ENCODE data around the gene APCDD1.

Gene APCDD1

GRCh38 chr18:10431680-10432079, 22.8 kb upstream of the APCDD1 start:
- DNase-seq (ENCODE audit: low read depth): no peak

- no peak for DNase-seq (ENCODE audit: low read depth)
Observed at GRCh38 chr18:10432781-10433180, 21.7 kb upstream of the APCDD1 start.

DNA sequence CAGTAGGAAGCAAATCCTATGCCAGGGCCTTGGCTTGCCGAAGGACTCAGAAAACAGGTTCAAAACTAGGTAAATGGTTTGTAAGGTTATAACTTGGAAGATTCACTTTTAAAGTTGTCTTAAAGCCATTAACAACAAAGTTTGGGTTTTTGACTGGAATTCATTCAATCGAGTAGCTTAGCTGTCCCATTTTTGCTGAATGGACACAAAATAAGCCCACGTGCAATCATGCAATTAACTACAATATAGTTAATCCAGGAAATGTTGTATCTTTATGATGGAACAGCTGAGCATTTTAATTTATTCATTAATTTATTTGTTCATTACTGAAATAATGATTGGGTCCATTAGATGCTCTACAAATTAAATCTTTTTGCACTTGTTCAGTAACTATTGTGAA, 18.3 kb upstream of the APCDD1 start:
- no peak for DNase-seq (ENCODE audit: low read depth)

- no peak for DNase-seq (ENCODE audit: low read depth)
Observed at GRCh38 chr18:10437837-10438236, 16.6 kb upstream of the APCDD1 start.

- no peak for DNase-seq (ENCODE audit: low read depth)
Observed at GRCh38 chr18:10439898-10440297, 14.5 kb upstream of the APCDD1 start.

GRCh38 chr18:10440884-10441283, 13.6 kb upstream of the APCDD1 start:
- DNase-seq (ENCODE audit: low read depth): no peak

DNA sequence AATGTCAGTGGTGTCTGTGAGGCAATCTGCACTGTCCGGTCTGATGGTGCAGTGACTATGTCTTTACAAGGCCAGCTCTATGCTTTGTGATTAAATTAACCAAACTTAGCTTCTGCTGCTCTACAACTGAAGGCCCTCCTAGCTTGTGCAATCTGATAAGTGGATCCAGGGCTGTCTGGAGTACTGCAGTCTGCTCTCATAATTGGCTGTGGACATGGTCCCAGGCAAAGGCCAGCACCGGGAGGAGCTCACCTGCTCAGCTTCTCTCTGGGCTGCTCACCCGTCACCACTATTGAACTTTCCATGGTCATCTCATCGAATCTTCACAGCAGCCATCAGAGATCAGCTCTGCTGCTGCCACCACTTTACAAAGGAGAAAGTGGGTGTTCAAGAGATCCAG, 13.0 kb upstream of the APCDD1 start:
- no peak for DNase-seq (ENCODE audit: low read depth)

DNA sequence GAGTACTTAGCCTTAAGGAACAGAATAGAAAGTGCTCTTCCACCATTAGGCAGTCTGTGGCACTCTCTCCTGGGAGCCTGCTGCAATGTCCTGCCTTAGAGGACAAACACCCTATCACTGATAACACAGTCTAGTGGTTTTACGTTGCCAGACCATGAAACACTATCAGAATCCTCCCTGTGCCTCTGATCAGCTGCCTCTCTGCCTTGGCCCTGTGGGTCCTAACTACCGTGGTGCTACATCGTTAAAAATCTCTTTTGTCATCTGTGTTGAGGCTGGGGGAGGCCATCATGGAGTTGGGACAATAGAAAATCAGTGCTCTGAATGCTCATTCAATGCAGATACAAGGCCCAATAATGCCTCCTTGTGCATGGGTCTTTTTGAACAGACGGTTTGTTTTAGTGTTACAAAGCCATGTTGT, 11.9 kb upstream of the APCDD1 start:
- no peak for DNase-seq (ENCODE audit: low read depth)

GRCh38 chr18:10443001-10443400, 11.4 kb upstream of the APCDD1 start:
- DNase-seq (ENCODE audit: low read depth): no peak

DNA sequence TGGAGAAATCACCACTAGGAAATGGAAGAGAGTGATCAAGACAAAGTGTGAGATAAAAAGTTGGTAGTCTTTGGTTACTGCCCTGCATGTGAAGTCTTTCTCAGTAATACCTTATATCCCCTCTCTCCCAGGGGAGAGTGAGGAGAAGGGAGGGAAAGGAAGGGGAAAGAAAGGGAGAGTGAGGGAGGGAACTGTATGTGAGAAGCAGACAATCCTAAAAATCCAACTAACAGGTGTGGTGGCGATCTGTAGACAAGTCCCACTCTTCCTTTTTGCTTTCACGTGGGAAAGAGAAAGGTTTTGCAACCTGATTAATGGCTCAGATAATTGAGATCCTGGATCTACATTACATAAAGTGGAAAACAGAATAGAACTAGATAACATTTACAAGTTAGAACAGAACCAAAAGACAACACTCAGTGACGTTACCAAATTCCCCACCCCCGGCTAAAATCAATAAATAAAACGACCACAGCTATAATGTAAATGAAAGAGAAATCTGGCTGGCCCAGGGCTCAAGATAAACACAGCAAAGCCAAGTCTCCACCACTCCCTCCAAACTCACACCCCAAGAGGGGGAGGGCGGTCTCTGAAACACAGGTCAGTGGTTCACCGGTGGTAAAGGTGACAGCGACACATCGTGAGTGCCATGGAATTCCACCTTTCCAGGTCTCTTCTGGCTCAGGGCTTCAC, 10.0 kb upstream of the APCDD1 start:
- DNase-seq (ENCODE audit: low read depth): no peak

DNA sequence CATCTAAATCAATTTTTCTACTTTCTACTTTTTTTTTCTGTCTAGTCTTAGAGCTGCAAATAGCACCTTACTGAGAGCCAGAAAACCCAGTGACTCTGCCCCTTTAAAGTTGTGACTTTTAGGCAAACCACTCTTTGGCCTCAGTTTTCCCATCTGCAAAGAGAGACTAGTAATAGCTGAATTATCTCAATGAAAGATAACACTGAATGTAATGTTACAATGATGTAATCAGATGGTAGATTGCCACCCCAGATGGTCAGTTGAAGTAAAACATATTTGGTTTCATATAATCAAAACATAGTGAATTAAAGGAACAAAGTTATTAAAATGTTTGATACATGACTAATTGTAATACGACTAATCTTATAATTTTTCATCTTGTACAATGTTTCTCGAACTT, 5.0 kb upstream of the APCDD1 start:
- no peak for DNase-seq (ENCODE audit: low read depth)

DNA sequence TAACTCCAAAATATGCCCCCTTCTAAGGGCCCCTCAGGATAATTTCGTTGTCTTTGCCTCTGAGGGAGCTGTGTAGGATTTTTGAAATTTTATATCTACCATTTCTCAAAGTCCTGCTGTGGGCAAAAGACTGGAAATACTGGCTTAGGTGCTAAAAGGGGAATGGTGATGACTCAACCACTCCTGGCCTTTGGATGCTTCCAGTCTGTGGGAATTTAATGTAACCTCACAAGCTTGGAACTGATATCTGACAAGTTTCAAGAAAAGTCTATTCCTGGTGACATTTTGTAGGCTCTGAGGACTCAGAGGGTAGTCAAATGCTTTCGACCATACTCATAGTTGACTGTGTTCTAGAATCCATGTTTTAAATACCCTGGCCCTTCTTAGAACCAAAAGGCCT, 3.4 kb upstream of the APCDD1 start:
- DNase-seq (ENCODE audit: low read depth): no peak

GRCh38 chr18:10453261-10453805, 1.1 kb upstream of the APCDD1 start:
- DNase-seq (ENCODE audit: low read depth): no peak

- no peak for DNase-seq (ENCODE audit: low read depth)
Observed at GRCh38 chr18:10454681-10455557, 484 bp downstream of the APCDD1 start.

GRCh38 chr18:10455726-10456453, 1.5 kb downstream of the APCDD1 start:
- no peak for DNase-seq (ENCODE audit: low read depth)

- DNase-seq (ENCODE audit: low read depth): no peak
Observed at GRCh38 chr18:10456718-10457117, 2.3 kb downstream of the APCDD1 start.

DNA sequence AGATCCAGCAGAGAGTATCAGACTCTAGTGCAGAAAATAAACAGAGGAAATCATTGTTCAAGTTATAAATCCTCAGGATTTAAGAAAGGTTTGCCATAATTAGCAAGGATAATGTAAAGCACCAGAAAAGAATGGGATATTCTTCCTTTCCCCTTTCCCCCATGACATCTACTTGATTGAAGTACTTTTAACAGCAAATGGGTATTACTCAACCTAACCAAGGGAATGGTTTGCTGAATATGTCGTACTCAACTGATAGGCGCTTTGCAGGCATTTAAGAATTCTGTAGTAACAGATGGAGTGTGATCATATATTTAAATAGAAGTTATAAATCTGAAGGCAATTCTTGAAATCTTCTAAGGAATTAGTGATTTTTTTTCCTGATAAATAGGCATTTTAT, 2.7 kb downstream of the APCDD1 start:
- DNase-seq (ENCODE audit: low read depth): no peak

DNA sequence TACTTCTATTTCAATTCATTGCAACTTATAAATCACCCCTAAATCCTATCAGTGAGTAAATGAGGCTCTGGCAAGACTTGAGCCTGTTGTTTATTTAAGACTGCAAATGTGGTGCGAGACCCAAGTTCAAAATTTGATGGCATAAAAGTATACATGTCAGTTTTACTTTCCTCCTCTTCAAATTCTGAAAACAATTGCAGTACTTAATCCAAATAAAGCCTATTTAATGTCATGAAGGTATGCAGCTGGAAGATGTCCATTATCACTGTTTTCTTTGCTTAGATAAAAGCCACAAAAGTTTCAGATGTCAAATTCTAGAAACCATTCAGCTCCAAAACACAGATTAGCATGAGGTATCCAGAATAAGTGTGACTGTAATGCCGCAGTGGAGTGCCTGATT, 3.3 kb downstream of the APCDD1 start:
- no peak for DNase-seq (ENCODE audit: low read depth)

GRCh38 chr18:10458691-10459090, 4.3 kb downstream of the APCDD1 start:
- DNase-seq (ENCODE audit: low read depth): no peak

DNA sequence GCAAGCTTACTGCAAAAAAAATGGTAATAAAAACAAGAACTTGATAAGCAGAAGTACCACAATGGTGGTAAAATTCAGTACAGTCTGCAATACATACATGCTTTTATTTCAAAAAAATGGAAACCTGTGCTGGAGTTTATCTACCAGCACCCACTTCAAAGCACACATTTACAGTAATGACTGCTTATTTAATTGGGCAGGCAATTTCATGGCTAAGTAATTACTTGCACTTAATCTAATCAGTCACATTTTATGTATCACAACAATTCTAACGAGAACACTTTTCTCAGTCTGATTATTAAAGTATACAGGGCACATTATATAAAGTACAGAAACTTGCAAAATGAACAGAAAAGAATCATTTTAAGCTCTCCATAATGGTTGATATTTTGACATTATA, 5.2 kb downstream of the APCDD1 start:
- no peak for DNase-seq (ENCODE audit: low read depth)

- DNase-seq (ENCODE audit: low read depth): no peak
Observed at GRCh38 chr18:10460414-10461018, 6.1 kb downstream of the APCDD1 start.

- DNase-seq (ENCODE audit: low read depth): no peak
Observed at GRCh38 chr18:10461989-10462388, 7.6 kb downstream of the APCDD1 start.

Data from fibroblast of the conjunctiva (primary cell).